Measurements from ENCODE around the gene MYH6.
A peak's percentile ranks its signal among the peaks of the same experiment; 100 is the strongest.
"Not testable (repeated sequence)": the region's sequence is repeated elsewhere in the genome, so short reads cannot be mapped to it uniquely, and the experiment has no call there.

MYH6 gene

GRCh38 chr14:23430723-23431085, 22.6 kb upstream of the MYH6 start:
- TF ChIP-seq, protein P1, sequence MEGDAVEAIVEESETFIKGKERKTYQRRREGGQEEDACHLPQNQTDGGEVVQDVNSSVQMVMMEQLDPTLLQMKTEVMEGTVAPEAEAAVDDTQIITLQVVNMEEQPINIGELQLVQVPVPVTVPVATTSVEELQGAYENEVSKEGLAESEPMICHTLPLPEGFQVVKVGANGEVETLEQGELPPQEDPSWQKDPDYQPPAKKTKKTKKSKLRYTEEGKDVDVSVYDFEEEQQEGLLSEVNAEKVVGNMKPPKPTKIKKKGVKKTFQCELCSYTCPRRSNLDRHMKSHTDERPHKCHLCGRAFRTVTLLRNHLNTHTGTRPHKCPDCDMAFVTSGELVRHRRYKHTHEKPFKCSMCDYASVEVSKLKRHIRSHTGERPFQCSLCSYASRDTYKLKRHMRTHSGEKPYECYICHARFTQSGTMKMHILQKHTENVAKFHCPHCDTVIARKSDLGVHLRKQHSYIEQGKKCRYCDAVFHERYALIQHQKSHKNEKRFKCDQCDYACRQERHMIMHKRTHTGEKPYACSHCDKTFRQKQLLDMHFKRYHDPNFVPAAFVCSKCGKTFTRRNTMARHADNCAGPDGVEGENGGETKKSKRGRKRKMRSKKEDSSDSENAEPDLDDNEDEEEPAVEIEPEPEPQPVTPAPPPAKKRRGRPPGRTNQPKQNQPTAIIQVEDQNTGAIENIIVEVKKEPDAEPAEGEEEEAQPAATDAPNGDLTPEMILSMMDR (conservative IDR thresholded peaks at IDR 0.05; ENCODE audit: low read length), result no peak
- no peak overlapping the region for H3K4me3 ChIP-seq (ENCODE audit: low read length)
- DNase-seq (ENCODE audit: low read depth), result peak; percentile 6

GRCh38 chr14:23430016-23430722, 22.1 kb upstream of the MYH6 start:
- no peak overlapping the region for H3K4me3 ChIP-seq (ENCODE audit: low read length)
- no peak for DNase-seq (ENCODE audit: low read depth)
- TF ChIP-seq, protein P1 (conservative IDR thresholded peaks at IDR 0.05; ENCODE audit: low read length), result no peak

- DNase-seq (ENCODE audit: low read depth), result no peak
- TF ChIP-seq, protein P1 (conservative IDR thresholded peaks at IDR 0.05; ENCODE audit: low read length), result no peak
- H3K4me3 ChIP-seq (ENCODE audit: low read length), result no peak overlapping the region
Measured at GRCh38 chr14:23428686-23429495, 20.8 kb upstream of the MYH6 start.

DNA sequence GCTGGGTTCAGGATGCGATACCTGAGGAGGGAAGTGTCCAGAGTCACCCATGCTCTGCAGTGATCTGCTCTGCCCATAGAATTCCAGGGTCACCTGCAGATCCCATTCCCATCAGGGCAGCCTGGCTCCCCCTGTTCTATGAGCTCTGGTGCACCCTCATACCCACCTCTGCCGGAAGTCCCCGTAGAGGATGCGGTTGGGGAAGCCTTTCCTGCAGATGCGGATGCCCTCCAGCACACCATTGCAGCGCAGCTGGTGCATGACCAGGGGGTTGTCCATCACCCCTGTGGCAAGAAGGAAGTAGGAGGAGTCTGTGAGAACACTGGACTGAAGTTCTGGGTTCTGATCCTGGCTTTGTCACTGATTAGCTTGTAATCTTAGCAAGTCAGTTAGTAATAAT, 17.7 kb upstream of the MYH6 start:
- not testable (repeated sequence) for DNase-seq (ENCODE audit: low read depth)

GRCh38 chr14:23425169-23425568, 17.1 kb upstream of the MYH6 start:
- DNase-seq (ENCODE audit: low read depth), result no peak
- no peak overlapping the region for H3K4me3 ChIP-seq (ENCODE audit: low read length)
- TF ChIP-seq, protein P1 (conservative IDR thresholded peaks at IDR 0.05; ENCODE audit: low read length), result no peak

More for the DNA sequence above, 17.7 kb upstream of the MYH6 start:
- H3K4me3 ChIP-seq (ENCODE audit: low read length), result not testable (repeated sequence)

DNA sequence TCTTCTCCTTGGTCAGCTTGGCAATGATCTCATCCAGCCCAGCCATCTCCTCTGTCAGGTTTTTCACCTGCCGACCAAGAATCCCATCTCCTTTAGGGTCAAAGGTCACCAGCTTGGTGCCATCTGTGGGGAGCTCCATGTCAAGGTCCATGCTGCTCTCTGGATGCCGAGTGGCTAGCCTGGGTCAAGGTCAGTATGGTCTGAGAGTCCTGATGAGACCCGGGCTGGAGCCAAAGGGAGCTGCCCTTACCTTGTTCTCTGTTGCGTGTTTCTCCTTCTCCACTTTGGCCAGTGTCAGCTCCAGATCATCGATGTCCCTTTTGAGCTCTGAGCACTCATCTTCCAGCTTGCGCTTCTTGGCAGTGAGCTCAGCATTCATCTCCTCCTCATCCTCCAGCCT, 15.6 kb upstream of the MYH6 start:
- DNase-seq (ENCODE audit: low read depth), result no peak
- TF ChIP-seq, protein P1 (conservative IDR thresholded peaks at IDR 0.05; ENCODE audit: low read length), result no peak
- H3K4me3 ChIP-seq (ENCODE audit: low read length), result no peak overlapping the region

DNA sequence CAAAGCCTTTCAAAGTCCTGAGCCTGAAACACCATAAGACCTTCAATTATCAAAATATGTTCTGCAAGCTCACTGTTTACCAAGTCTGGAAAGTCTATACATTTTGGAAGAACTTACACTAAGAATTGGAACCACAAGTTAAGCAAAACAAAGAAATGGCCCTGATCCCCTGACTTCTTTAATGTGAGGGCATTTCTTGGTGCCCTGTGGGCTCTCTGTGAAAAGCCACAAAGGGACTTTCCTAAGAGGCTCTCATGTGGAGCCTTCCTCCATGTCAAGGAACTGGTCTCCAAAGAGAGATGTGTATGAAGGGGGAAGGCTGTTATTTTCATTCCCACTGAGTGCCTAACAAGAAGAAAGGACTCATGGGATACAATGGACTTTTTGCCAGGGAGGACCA, 13.5 kb upstream of the MYH6 start:
- DNase-seq (ENCODE audit: low read depth), result no peak
- TF ChIP-seq, protein P1 (conservative IDR thresholded peaks at IDR 0.05; ENCODE audit: low read length), result no peak
- H3K4me3 ChIP-seq (ENCODE audit: low read length), result no peak overlapping the region

- not testable (repeated sequence) for H3K4me3 ChIP-seq (ENCODE audit: low read length); DNase-seq (ENCODE audit: low read depth)
Measured at GRCh38 chr14:23419646-23420045, 11.6 kb upstream of the MYH6 start.

Measured in AG10803 (cell line).